Testis (tissue), 3 donors: Measurements from ENCODE around the gene GABARAP. TPM values are rescaled to one million over a fixed set of nuclear protein-coding genes. Genes with fewer than 3 reads are reported as not detected.

Experiments
- DNase-seq: peaks from one replicate; pipeline ENCODE4 v3.0.0-alpha.2; 2019
- H3K27ac ChIP-seq, 2 donors: fragments of 200-600 bp; sonication (generic); one replicate each; pipeline ENCODE4 v1.5.1; 2019
- H3K27me3 ChIP-seq: fragments of 200-600 bp; sonication (generic); one replicate; pipeline ENCODE4 v1.5.1; 2019
- H3K36me3 ChIP-seq: fragments of 200-600 bp; sonication (generic); one replicate; pipeline ENCODE4 v1.5.1; 2017; ENCODE audit warnings: low read depth; ENCODE audit errors: missing control alignments
- H3K4me1 ChIP-seq: fragments of 200-600 bp; sonication (generic); one replicate; pipeline ENCODE4 v1.5.1; 2019
- H3K4me3 ChIP-seq, 2 donors: fragments of 200-600 bp; sonication (generic); one replicate each; pipeline ENCODE4 v1.5.1; 2017 to 2019
- H3K9me3 ChIP-seq: fragments of 200-600 bp; sonication (generic); one replicate; pipeline ENCODE4 v1.5.1; 2017
- POLR2A ChIP-seq: fragments of 450-650 bp; IDR thresholded peaks from one replicate; pipeline ENCODE4 v1.6.1; 2017; ENCODE audit warnings: antibody characterized with exemption, mild to moderate bottlenecking, moderate library complexity
- WGBS, 2 donors: methylation state at CpG; one replicate each; pipeline ENCODE4 v1.1.5; 2018; 5-methylcytosine and 5-hydroxymethylcytosine counted together
- intact Hi-C: fragments of 100-400 bp; cut with DNase I; formaldehyde crosslinking; loops from one replicate; pipeline ENCODE4 v1.15.1; 2023; ENCODE audit warnings: low total_unique reads
- polyA plus RNA-seq: library from polyadenylated mRNA; stranded (reverse); fragments of 350-450 nt; fragmentation: Illumina TruSeq; extraction: RNeasy Lipid Tissue Mini Kit (QIAGEN cat#74804); gene quantifications from one replicate; pipeline ENCODE4 v1.2.3, GENCODE V29; 2014; ENCODE audit warnings: low read depth, low replicate concordance; ENCODE audit not compliant: insufficient read depth
- total RNA-seq, 2 donors: library from RNA; depleted of rRNA; stranded (reverse); fragments of >200 nt; gene quantifications; one replicate each; pipeline ENCODE4 v1.2.3, GENCODE V29; 2016
- TF ChIP-seq, protein P1 (sequence below), 3 experiments: fragments of 450-650 bp in 2 of 3; fragments of 200-600 bp in 1 of 3; sonication (generic) in 1 of 3; IDR thresholded peaks; one replicate each; pipeline ENCODE4 v1.5.1; 2016 to 2019; ENCODE audit warnings: antibody characterized with exemption in 3 of 3, mild to moderate bottlenecking in 2 of 3, moderate library complexity in 1 of 3

GABARAP gene
- total and polyA plus RNA-seq, 3 donors from 2014 or later = 521 to 1,171 (median 683) TPM

DNA sequence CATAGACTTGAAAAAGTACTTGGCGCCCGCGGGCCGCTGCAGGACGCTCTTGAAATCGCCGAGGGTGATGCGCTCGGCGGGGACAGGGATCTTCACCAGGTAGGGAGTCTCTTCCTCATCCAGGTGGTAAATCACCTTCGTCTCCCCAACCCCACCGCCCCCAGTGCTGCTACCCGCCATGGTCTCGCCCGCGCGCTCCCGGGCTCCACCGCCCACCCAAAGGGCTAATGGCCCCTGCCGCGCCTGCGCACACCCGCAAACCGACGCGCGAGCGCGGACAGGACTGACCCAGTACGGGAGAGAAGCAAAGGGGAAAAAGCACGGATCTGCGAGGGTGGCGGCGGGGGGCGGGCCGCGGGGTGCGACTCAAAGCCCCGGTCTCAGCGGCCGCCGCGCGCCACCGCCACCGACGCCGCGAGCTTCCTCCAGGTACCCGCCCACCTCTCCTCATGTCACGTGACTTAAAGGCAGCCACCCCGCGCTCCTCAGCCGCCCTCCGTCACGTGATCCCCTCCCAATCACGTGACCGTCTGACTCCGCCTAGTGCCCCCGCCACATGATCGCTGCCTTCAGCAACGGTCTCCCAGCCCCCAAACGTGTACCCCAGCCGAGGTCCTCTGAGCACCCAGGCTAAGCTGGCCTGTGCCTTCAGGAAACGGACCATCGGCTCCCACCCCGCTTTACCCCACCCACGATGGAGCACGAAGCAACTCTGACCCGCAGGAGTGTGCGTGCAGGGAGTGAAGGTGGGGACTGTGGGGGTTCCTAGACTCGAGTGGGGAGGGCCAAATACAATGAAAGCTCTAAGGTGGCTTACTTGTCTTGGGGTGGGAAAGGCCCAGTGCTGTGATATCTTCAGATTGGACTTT lies 7.9 kb downstream of the GABARAP start, which contains the start of gene DVL2:
TSS of gene DVL2 (minus strand) at position 435 of the 869 bp plus-strand sequence. CDS start at position 180, 255 bp downstream.
- peaks cover 41% of the 10 kb centered on the region for H3K4me1 ChIP-seq
- H3K4me3 ChIP-seq = peak within 1 kb of the TSS; percentile 90 to 93
- peak within 1 kb of the TSS; percentile 91 to 97 for H3K27ac ChIP-seq
- peak; percentile 98 for DNase-seq
- no peaks in the 10 kb centered on the region for H3K36me3 ChIP-seq
- TF ChIP-seq POLR2A = no peak
- TF ChIP-seq, protein P1, sequence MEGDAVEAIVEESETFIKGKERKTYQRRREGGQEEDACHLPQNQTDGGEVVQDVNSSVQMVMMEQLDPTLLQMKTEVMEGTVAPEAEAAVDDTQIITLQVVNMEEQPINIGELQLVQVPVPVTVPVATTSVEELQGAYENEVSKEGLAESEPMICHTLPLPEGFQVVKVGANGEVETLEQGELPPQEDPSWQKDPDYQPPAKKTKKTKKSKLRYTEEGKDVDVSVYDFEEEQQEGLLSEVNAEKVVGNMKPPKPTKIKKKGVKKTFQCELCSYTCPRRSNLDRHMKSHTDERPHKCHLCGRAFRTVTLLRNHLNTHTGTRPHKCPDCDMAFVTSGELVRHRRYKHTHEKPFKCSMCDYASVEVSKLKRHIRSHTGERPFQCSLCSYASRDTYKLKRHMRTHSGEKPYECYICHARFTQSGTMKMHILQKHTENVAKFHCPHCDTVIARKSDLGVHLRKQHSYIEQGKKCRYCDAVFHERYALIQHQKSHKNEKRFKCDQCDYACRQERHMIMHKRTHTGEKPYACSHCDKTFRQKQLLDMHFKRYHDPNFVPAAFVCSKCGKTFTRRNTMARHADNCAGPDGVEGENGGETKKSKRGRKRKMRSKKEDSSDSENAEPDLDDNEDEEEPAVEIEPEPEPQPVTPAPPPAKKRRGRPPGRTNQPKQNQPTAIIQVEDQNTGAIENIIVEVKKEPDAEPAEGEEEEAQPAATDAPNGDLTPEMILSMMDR (IDR thresholded peaks at IDR 0.05) = peak in 2 of 3 experiments; percentile 14 to 36
- WGBS, 2 donors = 0 to 1% methylated on average over 19 to 67 of the region's 72 CpGs
- H3K27me3 ChIP-seq = no peaks in the 10 kb centered on the region
- intact Hi-C loops = no loop called here
- no peaks in the 10 kb centered on the region for H3K9me3 ChIP-seq

- H3K27ac ChIP-seq = peak overlapping the region; percentile 91 to 97
- 0 to 2% methylated on average over 9 of the region's 9 CpGs for WGBS, 2 donors
- no peak for DNase-seq
- H3K4me3 ChIP-seq = peak overlapping the region; percentile 90 to 93
- no peaks in the 10 kb centered on the region for H3K27me3 ChIP-seq
- intact Hi-C loops = no loop called here
- TF ChIP-seq, protein P1 (IDR thresholded peaks at IDR 0.05) = no peak
- TF ChIP-seq POLR2A = no peak
- H3K9me3 ChIP-seq = no peaks in the 10 kb centered on the region
- H3K4me1 ChIP-seq = peaks cover 41% of the 10 kb centered on the region
- no peaks in the 10 kb centered on the region for H3K36me3 ChIP-seq
These were observed 8.6 kb downstream of the GABARAP start for GRCh38 chr17:7233701-7234082.

DNA sequence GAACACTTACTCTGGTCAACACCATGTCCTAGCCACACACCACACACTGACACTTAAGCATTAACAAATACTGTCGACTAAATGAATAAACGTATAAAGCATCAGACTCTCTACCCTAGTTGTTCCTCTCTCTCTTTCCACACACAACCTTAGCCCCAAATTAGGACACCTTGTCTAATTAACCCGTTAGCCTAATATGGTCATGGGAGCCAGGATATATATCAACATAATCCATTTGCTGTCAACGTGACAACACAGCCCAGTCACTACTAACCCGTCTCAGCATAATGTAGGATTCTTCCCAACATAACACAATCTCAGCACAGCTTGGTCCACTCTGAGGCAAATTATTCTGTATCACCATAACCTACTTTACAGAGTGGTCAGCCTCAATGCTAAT lies 10.1 kb downstream of the GABARAP start:
- DNase-seq = no peak
- no peak overlapping the region for H3K27ac ChIP-seq
- no peaks in the 10 kb centered on the region for H3K9me3 ChIP-seq
- intact Hi-C loops = no loop called here
- TF ChIP-seq, protein P1 (IDR thresholded peaks at IDR 0.05) = no peak
- TF ChIP-seq POLR2A = no peak
- H3K36me3 ChIP-seq = no peaks in the 10 kb centered on the region
- no peak overlapping the region for H3K4me3 ChIP-seq
- H3K4me1 ChIP-seq = peaks cover 35% of the 10 kb centered on the region
- WGBS, 2 donors = 63 to 78% methylated on average over 5 of the region's 5 CpGs
- H3K27me3 ChIP-seq = no peaks in the 10 kb centered on the region

DNA sequence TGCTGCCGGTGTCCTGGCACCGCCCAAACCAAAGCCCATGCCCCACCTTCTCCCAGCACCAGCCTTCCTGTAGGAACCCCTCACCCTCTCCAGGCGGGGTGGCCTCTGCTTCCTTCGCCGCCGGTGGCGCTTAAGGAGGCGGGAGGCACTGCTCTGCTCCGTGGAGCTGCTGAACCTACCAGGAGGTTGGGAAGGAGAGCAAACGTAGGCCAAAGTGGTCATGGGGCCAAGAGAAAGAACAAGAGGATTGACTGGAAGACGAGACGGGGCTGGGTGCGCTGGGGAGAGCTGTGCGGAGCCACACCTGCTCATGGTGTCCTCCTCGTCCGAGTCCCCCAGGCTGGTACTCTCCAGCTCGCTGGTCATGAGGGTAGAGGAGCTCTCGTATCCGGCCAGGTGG lies 12.7 kb downstream of the GABARAP start:
- Histone ChIP-seq H3K9me3 (no peaks in the 10 kb centered on the region), H3K4me1 (peaks cover 19% of the 10 kb centered on the region), H3K27ac (no peak overlapping the region), H3K36me3 (no peaks in the 10 kb centered on the region), H3K27me3 (no peaks in the 10 kb centered on the region), H3K4me3 (no peak overlapping the region)
- 91 to 94% methylated on average over 17 to 19 of the region's 19 CpGs for whole genome bisulfite sequencing, 2 donors
- TF ChIP-seq, protein P1 (IDR thresholded peaks at IDR 0.05) = no peak
- TF ChIP-seq POLR2A = no peak
- intact Hi-C loops = no loop called here
- DNase-seq = no peak
